ENCODE results near the gene SIPA1L3. TPM values are rescaled to one million over a fixed set of nuclear protein-coding genes. Genes with fewer than 3 reads are reported as not detected.
"Not testable (repeated sequence)": the region's sequence is repeated elsewhere in the genome, so short reads cannot be mapped to it uniquely, and the experiment has no call there.

The SIPA1L3 gene
- total and polyA plus RNA-seq, 2 experiments from 2014 or later = 15.7 to 54.1 TPM

DNA sequence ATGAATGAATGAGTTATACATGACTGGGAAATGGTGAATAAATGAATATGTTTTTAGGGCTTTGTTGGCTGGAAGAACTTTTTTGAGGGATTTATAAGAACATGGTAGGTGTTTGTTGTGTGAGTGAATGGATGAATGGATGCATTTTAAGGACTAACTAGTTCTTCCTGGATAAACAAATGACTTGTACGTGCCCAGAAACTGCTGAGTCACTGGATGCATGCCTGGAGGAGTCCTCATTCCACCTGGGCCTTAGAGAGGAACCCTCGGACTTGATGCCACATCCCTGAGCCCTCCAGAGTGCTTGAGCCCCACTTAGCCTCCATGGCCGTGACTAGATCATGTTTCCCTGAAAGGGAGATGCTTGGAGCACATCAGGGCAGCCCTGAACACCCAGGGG, 163.6 kb downstream of the SIPA1L3 start:
- Histone ChIP-seq H3K4me2 (no peak overlapping the region), H3K4me3 (no peak overlapping the region), H3K79me2 (replicated peaks; ENCODE audit: insufficient read depth) (no peaks in the 10 kb centered on the region; the same call in 1 of the 2 replicates), H3K4me1 (ENCODE audit: insufficient read depth) (no peaks in the 10 kb centered on the region), H2AFZ (no peak overlapping the region), H3K36me3 (ENCODE audit: insufficient read depth) (no peaks in the 10 kb centered on the region), H3K27ac (ENCODE audit: low read depth) (0 out of 2 replicates have a peak overlapping the region, but pooled peaks have one; percentile 19), H3K27me3 (ENCODE audit: insufficient read depth) (no peaks in the 10 kb centered on the region), H3K9me2 (ENCODE audit: insufficient read depth) (no peaks in the 10 kb centered on the region), H3F3A (replicated peaks; ENCODE audit: low read depth) (no peaks in the 10 kb centered on the region), H4K20me1 (replicated peaks; ENCODE audit: insufficient read depth) (no peaks in the 10 kb centered on the region)
- peaks cover 5% of the 10 kb centered on the region; the same call in 2 of the 3 replicates for H3K36me3 Mint-ChIP-seq (ENCODE audit: low read depth)
- H3K4me1 Mint-ChIP-seq = peaks cover 8% of the 10 kb centered on the region
- H3K27ac Mint-ChIP-seq = peak overlapping the region; percentile 76
- peaks cover 2% of the 10 kb centered on the region; the same call in 2 of the 3 replicates for H3K9me3 Mint-ChIP-seq
- H3K27me3 Mint-ChIP-seq (ENCODE audit: insufficient read depth, low read depth, poor library complexity) = peaks cover 8% of the 10 kb centered on the region
- ATAC-seq (no peak), DNase-seq (ENCODE audit: low spot score) (no peak)
- TF ChIP-seq POLR2AphosphoS5 (IDR thresholded peaks at IDR 0.05; ENCODE audit: low read depth) = no peak
- no peak for TF ChIP-seq ZNF331 (CRISPR knock-in tag; IDR thresholded peaks at IDR 0.05; ENCODE audit: low read depth)
- TF ChIP-seq, protein P1, sequence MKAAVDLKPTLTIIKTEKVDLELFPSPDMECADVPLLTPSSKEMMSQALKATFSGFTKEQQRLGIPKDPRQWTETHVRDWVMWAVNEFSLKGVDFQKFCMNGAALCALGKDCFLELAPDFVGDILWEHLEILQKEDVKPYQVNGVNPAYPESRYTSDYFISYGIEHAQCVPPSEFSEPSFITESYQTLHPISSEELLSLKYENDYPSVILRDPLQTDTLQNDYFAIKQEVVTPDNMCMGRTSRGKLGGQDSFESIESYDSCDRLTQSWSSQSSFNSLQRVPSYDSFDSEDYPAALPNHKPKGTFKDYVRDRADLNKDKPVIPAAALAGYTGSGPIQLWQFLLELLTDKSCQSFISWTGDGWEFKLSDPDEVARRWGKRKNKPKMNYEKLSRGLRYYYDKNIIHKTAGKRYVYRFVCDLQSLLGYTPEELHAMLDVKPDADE (IDR thresholded peaks at IDR 0.05) = no peak
- no peak for TF ChIP-seq CTCF (conservative IDR thresholded peaks at IDR 0.05; ENCODE audit: low read depth in 2 of 2)
- no peak for TF ChIP-seq STAT1 (IDR thresholded peaks at IDR 0.05; ENCODE audit: unreplicated experiment)
- TF ChIP-seq EZH2 (IDR thresholded peaks at IDR 0.05; ENCODE audit: low read depth, unreplicated experiment) = no peak
- no peak for TF ChIP-seq CREB1 (CRISPR knock-in tag; IDR thresholded peaks at IDR 0.05; ENCODE audit: low read depth)
- TF ChIP-seq JUNB (IDR thresholded peaks at IDR 0.05; ENCODE audit: unreplicated experiment) = no peak
- TF ChIP-seq ZNF114 (CRISPR knock-in tag; IDR thresholded peaks at IDR 0.05) = no peak
- H3K4me3 Mint-ChIP-seq = no peak overlapping the region

GRCh38 chr19:38071054-38071453, 164.0 kb downstream of the SIPA1L3 start:
- not testable (repeated sequence) for H3K4me3 Mint-ChIP-seq; H3K36me3 Mint-ChIP-seq (ENCODE audit: low read depth); H3K79me2 ChIP-seq (replicated peaks; ENCODE audit: insufficient read depth); H3K27me3 Mint-ChIP-seq (ENCODE audit: insufficient read depth, low read depth, poor library complexity); H3K9me2 ChIP-seq (ENCODE audit: insufficient read depth); H3K4me2 ChIP-seq; H3F3A ChIP-seq (replicated peaks; ENCODE audit: low read depth); DNase-seq (ENCODE audit: low spot score); H3K27ac Mint-ChIP-seq; H4K20me1 ChIP-seq (replicated peaks; ENCODE audit: insufficient read depth); H3K9me3 Mint-ChIP-seq; H3K27me3 ChIP-seq (ENCODE audit: insufficient read depth); H3K4me3 ChIP-seq; H2AFZ ChIP-seq; H3K36me3 ChIP-seq (ENCODE audit: insufficient read depth); H3K4me1 ChIP-seq (ENCODE audit: insufficient read depth); H3K4me1 Mint-ChIP-seq; ATAC-seq
- 0 out of 2 replicates have a peak overlapping the region, but pooled peaks have one; percentile 19 for H3K27ac ChIP-seq (ENCODE audit: low read depth)

Measured in GM23338 (cell line).